HG03354 (cell line): ENCODE results near the gene SLC16A4.
"Not testable (repeated sequence)": the region's sequence is repeated elsewhere in the genome, so short reads cannot be mapped to it uniquely, and the experiment has no call there.

Experiments used
- ATAC-seq: cut with Tn5 transposase; IDR thresholded peaks from one replicate; pipeline ENCODE4 v1.9.1; 2021; ENCODE audit warnings: mild to moderate bottlenecking; ENCODE audit not compliant: unreplicated experiment, poor library complexity, severe bottlenecking

The SLC16A4 gene

DNA sequence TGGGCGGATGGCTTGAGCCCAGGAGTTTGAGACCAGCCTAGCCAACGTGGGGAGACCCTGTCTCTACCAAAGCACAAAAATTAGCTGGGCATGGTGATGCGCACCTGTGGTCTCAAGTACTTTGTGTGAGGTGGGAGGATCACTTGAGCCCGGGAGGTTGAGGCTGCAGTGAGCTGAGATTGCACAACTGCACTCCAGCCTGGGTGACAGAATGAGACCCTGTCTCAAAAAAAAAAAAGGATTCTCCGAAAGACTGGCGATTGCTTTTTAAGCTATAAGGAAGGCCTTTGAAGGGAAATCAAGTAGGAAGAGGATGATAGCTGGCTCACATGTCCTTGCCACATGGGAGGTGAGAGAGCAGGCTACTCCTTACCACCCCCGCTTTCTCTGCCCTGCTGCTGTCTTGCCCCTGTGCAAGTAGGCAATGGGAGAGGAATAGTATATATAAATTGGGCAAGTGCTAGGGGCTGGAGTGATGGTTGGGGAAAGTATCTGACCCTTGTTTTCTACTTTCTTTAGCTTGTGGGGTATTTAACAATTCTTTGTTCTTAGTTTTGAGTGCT, 20.4 kb upstream of the SLC16A4 start:
- ATAC-seq = no peak

DNA sequence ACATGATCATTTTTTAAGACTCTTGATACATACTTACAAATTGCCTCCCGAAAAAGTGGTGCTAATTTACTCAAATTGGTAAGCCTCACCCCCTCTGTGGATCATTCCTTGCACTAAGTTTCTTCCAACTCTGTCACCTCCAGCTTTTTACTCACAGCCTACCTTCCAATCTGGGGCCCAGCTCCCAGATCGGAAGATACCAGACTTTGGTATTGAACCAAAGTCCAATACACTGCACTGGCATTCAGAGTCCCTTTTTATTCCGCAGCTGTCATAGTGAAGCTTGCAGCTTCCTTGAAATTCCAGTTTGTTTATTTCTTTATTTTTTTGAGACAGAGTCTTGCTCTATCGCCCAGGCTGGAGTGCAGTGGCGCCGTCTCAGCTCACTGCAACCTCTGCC, 18.5 kb upstream of the SLC16A4 start:
- no peak for ATAC-seq

DNA sequence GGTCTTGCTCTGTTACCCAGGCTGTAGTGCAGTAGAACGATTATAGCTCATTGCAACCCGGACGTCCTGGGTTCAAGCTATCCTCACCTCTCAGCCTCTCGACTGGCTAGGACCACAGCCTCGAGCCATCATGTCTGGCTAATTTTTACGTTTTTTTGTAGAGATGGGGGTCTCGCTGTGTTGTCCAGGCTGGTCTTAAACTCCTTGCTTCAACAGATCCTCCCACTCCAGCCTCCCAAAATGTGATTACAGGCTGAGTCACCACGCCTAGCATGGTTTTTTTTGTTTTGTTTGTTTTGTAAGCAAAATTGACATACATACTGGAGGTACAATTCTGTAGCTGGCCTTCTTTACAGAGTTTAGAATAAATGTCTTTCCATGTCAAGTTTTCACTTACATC, 17.7 kb upstream of the SLC16A4 start:
- no peak for ATAC-seq

DNA sequence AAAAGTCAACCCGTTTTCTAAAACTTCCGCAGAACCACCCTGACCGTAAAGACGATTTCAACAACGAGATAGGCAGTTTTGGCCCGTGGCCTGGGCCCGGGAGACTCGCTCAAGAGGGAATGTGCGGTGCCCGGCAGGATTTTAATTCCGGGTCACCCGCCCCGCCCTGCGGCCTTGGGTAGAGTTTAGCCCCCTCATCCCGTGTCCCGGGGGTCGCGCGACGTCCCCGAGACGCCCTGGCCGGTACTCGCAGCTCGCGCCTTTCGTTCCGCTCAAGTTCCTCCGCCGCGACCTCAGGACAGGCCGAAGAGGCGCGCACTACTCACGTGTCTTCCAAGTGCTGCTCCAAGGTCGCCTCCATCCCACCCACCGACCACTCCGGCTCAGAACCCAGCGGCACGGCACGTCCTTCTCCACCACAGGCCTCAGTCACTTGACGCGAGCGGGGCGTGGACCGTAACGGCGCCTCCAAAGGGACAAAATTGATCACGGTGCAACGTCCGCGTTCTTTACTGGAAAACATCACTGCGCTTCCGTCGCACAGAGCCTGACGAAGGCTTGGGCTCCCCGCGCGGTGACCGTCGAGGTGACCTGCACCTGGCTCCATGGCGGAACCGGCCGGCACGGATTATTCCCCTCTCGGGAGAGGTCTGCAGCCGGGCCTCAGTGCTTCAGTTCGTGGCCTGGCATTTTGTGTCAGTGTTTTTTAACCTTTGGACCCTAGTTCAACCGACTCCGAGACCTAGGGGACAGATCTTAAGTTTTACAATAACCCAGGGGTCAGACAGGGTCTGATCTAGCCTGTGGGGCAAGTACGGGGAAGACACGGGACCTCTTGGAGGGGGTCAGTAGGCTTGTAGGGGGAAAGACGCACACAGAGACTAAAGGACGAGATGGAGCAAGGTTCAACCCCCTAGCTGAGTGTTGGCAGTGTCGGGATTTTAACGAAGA, 16.7 kb upstream of the SLC16A4 start, which contains the start of gene LAMTOR5:
LAMTOR5 (minus strand) TSS at position 435 of the 951 bp plus-strand sequence; CDS start at position 361, 74 bp downstream.
- peak; percentile 85 for ATAC-seq

DNA sequence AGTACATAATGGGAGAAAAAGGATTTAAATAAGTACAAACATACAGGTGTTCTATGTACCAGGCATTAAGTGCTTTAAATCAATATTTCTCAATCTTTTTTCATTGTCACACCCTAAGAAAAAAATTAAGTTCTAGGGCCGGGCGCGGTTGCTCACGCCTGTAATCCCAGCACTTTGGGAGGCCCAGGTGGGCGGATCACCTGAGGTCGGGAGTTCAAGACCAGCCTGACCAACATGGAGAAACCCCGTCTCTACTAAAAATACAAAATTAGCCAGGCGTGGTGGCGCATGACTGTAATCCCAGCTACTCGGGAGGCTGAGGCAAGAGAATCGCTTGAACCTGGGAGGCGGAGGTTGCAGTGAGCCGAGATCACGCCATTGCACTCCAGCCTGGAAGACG, 15.6 kb upstream of the SLC16A4 start:
- not testable (repeated sequence) for ATAC-seq

DNA sequence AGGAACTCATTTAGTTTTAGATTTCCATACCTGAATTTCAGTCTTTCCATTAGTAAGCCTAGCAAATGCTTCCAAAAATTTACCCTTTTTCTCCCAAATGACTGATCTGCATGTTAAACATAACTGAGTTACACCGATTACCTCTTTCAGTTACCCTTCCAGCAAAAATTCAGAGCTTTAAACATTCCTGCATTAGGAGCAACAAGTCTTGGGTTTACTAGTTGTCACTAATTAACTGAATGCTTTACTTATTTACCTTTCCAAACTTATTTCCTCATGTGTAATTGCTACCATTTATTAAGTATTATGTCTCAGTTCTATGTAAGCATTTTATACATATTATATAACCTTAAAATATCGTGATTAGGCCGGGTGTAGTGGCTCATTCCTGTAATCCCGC, 13.6 kb upstream of the SLC16A4 start:
- ATAC-seq = no peak

DNA sequence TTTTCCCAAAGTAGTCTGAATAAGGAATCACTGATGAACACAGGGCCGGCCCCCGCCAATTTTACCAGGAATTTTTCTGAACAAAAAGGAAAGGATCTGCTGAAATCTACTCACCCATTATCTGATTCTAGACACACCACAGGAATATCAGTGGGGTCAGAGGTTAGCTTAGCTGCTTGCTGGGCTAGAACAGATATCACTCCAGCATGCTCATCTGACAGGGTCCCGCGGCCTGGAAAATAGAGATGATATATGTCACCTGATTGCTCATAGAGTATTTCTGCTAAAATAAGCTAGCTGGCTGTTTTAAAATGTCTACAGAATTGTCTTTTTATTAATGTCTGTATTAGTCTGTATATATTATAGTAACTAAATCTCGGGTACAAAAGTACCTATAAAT, 13.0 kb upstream of the SLC16A4 start:
- no peak for ATAC-seq

DNA sequence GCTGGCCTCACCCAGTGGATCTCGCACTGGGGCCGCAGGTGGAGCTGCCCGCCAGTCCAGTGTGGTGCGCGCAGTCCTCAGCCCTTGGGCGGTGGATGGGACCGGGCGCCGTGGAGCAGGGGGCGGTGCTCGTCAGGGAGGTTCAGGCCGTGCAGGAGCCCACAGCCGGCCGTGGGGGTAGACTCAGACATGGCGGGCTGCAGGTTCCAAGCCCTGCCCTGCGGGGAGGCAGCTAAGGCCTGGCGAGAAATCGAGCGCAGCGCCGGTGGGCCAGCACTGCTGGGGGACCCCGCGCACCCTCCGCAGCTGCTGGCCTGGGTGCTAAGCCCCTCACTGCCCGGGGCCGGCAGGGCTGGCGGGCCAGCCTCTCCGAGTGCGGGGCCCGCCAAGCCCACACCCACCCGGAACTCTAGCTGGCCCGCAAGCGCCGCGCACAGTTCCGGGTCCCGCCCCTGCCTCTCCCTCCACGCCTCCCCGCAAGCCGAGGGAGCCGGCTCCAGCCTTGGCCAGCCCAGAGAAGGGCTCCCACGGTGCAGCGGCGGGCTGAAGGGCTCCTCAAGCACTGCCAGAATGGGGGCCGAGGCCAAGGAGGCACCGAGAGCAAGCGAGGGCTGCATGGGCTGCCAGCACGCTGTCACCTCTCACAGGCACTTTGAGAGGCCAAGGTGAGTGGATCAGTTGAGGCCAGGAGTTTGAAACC, 5.6 kb upstream of the SLC16A4 start:
- ATAC-seq = not testable (repeated sequence)

DNA sequence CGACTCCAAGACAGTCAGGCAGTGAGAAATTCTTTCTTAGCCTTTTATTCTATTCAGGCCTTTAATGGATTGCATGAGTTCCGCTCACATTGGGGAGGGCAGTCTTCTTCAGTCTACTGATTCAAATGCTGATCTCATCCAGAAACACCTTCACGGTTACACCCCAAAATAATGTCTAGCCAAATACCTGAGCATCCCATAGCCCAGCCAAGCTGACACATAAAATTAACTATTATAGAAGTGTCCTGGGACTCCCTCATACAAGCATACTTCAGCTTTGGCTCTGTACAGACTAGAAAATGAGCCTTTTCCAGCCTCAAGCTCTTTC, 3.6 kb upstream of the SLC16A4 start:
- ATAC-seq = no peak

DNA sequence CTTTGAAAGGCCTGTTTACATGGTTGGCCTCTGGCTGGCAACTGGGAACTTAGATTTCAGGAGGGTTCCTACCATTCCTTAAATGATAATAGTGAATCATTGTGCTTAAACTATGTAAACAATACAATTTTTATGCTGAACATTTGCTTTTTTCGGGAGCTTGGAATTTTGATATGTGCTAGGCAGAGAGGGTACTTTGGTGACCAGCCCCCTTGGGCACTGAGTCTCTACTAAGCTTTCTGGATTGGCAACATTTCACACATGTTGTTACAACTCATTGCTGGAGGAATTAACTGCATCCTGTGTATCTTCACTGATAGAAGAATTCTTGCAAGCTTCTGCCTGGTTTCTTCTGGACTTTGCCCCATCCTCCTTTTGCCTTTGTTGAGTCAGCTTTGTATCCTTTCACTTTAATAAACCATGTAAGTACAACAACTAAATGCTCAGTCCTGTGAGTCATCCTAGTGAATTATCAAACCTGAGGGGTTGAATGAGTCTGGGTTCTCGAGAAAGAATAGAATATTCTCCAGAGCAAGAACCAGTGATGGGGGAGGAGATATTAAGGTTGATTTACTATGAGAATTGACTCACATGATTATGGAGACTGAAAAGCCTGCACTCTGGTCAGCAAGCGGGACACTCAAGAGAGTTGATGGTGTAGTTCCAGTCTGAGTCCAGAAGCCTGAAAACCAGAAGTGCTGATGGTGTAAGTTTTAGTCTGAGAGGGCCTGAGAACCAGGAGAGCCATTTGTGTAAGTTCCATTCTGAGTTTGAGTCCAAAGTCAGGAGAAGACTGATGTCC, 3.1 kb upstream of the SLC16A4 start:
- ATAC-seq = no peak

DNA sequence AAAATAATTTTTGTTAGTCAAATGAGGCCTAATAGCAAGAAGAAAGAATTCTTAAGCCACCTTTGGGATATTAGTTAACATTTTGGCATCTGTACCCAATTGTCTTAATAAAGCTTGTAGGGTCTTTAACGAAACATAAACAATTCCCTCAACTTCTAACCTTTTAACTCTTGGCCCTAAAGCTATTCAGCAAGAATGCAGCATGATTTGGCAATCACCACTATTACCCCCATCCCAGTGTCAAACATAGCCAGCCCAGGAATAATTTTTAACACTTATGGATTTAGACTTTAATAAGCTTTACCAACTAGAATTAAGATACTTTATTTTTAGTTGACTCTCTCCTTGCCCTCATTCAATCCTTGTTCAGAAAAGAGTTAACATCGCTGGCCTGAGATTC, 2.5 kb upstream of the SLC16A4 start:
- ATAC-seq = no peak

DNA sequence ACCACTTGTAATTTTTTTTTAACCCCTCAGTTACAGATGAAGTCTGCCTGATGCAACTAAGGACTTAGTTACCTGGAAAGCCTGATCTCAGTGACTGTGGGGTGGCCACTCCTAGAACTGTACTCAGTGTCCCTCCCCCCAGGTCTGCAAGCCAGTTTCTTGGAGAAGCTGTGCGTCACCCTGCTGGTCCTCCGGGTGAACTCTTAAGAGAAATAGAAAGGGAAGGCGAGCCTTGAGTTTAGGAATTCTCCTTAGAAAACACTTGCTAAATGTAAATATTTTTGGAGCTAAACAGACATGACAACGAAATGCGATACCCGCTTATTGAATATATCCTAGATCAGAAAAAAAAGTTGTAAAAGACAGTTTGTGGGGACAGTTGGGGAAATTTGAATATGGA, 730 bp downstream of the SLC16A4 start:
- no peak for ATAC-seq

DNA sequence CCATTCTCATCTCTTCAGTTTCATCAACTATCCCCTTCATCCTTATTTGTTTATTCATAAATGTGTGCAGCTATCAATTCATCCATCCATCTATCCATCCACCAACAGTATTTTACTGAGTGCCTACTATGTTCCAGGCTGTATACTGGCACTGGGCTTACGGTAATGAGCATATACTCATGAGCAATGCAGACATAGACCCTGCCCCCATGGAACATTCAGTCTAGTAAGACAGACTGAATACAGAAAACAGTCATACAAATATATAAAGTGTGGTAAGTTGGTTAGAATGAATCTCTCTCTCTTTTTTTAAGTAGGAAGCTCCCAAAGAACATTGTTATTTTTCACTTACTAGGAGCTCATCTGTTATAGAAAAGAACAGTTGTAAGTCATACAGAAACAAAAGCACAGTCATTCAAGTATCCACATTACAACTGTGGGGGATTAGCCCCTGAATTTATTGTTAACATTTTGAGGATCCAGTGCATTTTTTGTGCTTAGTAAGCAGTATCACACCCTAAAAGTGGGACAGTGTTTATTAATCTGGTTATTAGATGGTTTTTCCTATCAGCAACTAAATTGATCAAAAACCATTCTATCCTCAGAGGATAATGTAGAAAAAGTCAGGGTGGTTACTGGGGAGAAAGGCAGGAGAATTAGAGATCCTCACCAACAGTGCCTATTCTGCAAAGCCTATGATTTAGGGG, 3.6 kb downstream of the SLC16A4 start:
- no peak for ATAC-seq

DNA sequence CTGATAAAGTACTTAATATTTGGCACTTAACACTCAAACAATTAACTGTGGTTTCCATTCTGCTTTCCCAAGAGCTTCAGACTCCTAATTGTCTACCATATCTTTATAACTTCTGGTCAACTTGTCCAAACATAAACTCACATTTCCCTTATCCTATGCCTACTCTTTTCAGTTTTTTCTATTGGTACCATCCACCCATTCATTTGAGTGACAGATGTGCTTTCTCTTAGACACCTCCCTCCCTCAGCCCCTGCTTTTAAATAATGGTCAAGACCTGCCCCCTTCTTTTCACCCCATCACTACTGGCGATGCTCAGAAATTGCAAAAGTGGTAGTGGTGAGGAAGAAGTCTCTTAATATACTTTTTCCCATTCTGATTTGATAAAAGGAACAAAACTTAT, 5.5 kb downstream of the SLC16A4 start:
- ATAC-seq = no peak

DNA sequence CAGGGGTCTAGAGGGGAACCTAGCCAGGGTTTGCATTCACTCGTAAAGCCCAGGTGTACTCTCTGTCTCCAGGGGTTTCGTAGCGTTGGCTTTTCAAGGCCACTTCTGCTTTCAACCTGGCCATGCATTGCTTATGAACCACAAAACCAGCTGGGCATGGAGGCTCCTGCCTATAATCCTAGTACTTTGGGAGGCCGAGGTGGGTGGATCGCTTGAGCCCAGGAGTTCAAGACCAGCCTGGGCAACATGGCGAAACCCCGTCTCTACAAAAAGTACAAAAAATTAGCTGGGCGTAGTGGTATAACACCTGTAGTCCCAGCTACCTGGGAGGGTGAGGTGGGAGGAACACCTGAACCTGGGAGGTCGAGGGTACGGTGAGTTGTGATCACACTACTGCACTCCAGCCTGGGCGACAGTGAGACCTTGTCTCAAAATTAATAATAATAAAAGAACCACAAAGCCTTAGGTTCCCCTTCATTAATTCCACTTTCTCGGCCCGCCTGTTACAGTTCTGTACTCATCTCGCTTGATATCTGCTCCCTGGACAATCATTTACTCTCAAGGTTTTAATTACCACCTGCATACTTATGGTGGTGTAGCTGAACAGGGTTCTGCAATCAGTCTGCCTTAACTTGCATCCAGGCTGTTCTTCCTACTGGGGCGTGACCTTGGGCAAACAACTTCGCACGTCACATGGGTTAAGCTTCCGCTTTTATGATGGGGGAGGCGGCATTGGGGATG, 6.1 kb downstream of the SLC16A4 start:
- peak; percentile 84 for ATAC-seq

DNA sequence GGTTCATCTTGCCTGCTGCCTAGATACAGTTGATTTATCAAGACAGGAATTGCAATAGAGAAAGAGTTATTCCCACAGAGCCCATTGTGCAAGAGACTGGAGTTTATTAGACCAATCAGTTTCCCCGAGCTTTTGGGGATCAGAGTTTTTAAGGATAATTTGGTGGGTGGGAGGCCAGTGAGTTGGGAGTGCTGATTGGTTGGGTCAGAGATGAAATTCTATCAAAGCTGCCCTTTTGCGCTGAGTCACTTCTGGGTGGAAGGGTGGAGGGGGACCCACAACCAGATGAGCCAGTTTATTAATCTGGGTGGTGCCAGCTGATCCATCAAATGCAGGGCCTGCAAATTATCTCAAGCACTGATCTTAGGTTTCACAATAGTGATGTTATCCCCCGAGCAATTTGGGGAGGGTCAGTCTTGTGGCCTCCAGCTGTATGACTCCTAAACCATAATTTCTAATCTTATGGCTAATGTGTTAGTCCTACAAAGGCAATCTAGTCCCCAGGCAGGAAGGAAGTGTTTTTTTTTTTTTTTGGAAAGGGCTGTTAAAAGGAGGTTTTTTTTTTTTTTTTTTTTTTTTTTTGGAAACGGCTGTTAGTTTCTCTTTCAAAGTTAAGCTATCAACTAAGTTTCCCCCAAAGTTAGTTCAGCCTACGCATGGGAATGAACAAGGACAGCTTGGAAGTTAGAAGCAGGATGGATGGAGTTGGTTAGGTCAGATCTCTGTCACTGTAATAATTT, 7.4 kb downstream of the SLC16A4 start:
- ATAC-seq = no peak

DNA sequence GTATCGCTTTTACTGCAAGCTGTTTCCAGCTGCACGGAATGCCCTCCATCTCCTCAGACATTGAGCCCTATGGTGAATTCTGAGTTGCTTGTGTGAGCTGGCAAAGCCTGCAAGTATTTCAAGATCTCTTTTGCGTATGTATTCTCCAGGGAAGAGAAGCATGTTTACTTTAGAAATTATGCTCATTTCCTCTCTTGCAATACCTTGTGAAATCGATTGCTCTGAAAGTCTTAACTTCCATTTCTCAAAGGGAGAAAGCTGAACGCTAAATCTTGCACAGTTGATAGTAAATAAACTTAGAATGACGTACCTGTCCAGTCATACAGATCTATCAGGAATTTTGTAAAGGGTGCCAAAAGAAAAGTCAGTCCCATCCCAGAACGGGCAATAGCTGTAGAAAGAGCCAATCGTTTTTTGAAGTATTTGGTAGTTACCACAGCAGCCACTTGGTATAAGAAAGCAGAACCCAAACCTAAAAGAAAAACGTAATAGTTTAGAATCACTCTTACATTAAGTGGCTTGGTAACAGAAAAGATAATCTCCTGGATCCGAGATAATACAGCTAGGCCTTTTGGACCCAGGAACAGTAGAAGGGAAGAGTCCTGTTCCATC, 10.0 kb downstream of the SLC16A4 start:
- no peak for ATAC-seq

DNA sequence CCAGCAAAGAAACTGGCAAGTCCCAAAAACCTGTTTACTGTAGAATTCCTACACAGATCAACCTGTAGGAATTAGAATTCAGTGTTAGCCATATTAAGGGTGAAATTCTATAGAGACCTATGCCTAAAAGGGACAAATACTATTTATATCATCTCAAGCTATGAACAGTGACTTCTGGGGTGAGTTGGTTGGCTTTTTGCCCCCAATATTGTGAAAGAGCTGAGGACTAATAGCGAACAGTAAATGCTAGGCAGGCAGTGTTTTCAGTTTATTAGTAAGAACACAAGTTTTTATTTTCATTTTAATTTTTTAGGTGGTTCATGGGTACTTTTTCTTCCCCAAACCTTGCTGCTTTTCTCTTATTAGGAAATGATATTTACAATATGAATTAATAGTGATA, 15.3 kb downstream of the SLC16A4 start:
- ATAC-seq = no peak
